Activated T-cell treated with anti-CD3 and anti-CD28 coated beads, Interleukin-2, amount 50 U/mL, for 24 hours (primary cell): ENCODE measurements around the gene NOXO1.

Experiments used
- DNase-seq: peaks from one replicate; pipeline ENCODE4 v3.0.0-alpha.2; 2020
- H3K27ac Mint-ChIP-seq: 2 replicates; pipeline ENCODE4 v1.8.0; 2020; ENCODE audit warnings: mild to moderate bottlenecking, mixed read lengths
- H3K27me3 Mint-ChIP-seq: 2 replicates; pipeline ENCODE4 v1.8.0; 2020; ENCODE audit warnings: mixed read lengths
- H3K36me3 Mint-ChIP-seq: 2 replicates; pipeline ENCODE4 v1.8.0; 2020; ENCODE audit warnings: low read depth, mixed read lengths
- H3K4me1 Mint-ChIP-seq: 2 replicates; pipeline ENCODE4 v1.8.0; 2020; ENCODE audit warnings: low read depth, mixed read lengths
- H3K4me3 Mint-ChIP-seq: 2 replicates; pipeline ENCODE4 v1.8.0; 2020; ENCODE audit warnings: mild to moderate bottlenecking, moderate library complexity, mixed read lengths
- H3K9me3 Mint-ChIP-seq: 2 replicates; pipeline ENCODE4 v1.8.0; 2020; ENCODE audit warnings: mixed read lengths

The NOXO1 gene

DNA sequence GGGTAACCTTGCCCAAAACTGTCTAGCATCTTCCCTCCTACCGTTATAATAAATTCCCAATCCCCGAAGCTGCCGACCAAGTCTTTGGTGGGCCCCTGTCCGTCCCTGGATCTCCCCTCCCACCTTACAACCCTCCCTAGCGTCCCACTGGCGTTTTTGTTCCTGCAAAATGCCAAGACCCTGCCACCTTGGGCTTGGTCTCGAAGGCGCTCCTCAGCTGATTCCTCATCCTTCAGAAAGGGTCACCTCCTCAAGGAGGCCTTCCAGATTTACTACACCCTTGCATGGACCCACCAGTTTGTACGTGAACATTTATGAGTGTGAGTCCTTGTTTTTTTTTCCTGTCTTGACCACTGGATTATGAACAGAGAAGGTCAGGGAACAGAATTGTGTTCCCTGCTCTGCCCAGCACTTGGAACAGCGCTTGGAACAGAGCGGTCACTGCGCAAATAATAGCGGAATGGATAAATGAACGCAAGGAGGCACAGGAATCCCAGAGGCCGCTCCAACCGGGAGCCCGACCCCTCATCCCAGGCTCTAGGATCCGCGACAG lies 1.8 kb upstream of the NOXO1 start:
- Mint-ChIP-seq H3K9me3 (no peaks in the 10 kb centered on the region), H3K4me1 (peaks cover 20% of the 10 kb centered on the region), H3K36me3 (peaks cover 33% of the 10 kb centered on the region), H3K27ac (no peak overlapping the region), H3K4me3 (peak overlapping the region; percentile 70), H3K27me3 (peaks cover 43% of the 10 kb centered on the region)
- DNase-seq = no peak

DNA sequence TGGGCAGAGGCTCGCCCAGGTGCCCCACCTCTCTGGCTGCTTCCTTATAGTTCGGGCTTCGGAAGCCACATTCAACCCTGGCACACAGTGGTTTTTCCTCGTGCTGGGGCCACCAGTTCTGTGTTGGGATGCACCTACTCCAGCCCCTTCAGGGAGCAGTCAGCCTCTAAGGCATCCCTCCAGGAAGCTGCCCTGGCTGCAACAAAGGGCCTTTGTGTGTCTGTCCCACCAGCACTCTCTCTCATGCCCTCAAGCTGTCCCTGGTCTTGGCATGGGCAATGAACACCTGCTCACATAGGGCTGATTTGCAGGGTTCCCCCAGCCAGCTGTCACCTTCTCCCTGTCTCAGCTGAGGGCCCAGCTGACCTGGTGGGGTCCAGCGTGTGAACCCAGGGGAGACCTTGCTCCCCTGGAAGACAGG lies 754 bp upstream of the NOXO1 start:
- Mint-ChIP-seq H3K36me3 (peaks cover 43% of the 10 kb centered on the region), H3K27me3 (peaks cover 39% of the 10 kb centered on the region), H3K9me3 (no peaks in the 10 kb centered on the region), H3K27ac (no peak overlapping the region), H3K4me3 (no peak overlapping the region), H3K4me1 (peaks cover 20% of the 10 kb centered on the region)
- no peak for DNase-seq

DNA sequence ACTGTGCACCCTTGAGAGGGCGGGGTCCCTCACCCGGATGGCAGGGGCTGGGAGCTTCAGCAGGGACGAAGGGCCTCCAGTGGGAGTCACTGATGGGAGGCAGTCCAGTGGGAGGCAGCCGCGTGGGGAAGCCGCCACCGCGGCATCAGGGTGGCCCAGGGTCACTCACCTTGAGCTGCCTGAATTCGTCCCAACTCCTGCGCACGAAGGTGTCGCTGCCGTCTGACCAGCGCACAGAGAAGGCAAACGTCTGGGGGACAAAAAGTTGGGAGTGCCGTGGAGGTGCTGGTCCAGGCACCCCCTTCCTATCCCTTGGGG lies 540 bp downstream of the NOXO1 start:
- Mint-ChIP-seq H3K27me3 (peaks cover 39% of the 10 kb centered on the region), H3K4me3 (no peak overlapping the region), H3K4me1 (peaks cover 20% of the 10 kb centered on the region), H3K9me3 (no peaks in the 10 kb centered on the region), H3K36me3 (peaks cover 43% of the 10 kb centered on the region), H3K27ac (no peak overlapping the region)
- no peak for DNase-seq

DNA sequence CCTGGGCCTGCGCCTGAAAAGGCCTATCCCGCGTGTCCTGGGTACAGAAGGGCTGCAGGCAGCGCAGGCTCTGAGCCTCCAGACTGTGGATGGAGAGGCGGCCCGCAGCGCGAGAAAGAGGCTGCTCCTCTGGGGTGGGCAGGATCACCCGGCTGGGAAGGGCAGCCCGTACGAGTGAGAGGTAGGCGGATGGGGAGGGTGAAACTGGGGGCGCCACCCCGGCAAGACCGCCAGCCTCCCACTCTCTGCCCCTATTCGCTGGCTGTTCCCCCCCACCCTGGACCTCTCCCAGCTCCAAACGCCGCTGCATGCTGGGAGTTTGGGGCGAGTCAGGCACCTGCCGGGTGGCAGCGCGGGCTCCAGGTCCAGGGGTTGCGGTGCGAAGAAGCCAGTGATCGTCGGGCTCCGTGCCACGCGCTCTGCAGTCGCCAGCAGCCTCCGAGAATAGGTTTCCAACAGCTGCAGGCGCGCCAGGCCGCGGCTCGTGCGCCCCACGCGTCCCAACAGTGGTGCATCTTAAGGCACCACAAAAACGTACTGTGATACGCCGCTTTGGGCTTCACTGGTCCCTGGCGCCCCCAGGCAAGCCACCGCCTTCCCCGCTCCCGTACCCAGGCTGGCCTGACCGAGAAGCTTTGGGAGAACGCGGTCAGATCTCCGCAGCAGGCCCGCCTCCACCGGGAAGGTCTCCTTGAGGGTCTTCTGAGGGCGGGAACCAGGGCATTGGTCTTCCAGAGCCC lies 1.1 kb downstream of the NOXO1 start:
- DNase-seq = peak; percentile 57
- Mint-ChIP-seq H3K4me1 (peaks cover 15% of the 10 kb centered on the region), H3K27me3 (peaks cover 39% of the 10 kb centered on the region), H3K9me3 (no peaks in the 10 kb centered on the region), H3K4me3 (no peak overlapping the region), H3K27ac (no peak overlapping the region), H3K36me3 (peaks cover 43% of the 10 kb centered on the region)

DNA sequence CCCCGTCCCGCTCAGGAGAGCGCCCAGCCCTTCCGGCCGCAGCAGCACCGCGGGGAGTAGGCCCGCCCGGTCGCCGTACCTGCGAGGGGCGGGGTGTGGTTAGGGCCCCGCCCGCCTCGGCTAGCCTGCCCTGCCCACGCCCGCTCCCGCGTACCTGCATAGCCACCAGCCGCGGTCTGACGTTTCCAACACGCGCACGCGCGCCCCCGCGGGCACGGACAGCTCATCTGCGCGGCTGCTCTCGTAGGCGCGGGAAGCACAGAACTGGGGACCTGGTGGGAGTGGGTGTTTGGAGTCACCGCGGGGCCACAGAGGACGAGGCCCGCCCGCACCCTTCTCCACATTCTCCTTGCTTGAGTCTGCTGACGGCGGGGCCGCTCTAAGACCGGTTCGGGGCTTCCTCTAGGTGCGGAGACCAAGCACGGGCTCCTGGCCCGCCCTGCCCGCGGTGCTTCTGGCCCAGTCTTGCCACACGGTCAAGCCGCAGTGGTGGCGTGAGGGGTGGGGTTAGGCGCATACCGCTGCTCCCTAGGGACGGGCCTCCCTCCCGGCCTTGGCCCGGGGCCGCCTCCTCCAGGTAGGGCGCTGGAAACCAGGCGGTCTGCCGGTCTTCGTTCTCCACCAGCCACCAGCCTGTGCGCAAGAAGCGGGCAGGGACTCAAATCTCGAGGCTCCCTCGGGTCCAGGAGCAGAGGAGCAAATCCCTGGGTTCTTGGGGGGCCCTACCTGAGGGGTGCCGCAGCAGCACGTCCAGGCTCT lies 1.8 kb downstream of the NOXO1 start:
- H3K36me3 Mint-ChIP-seq = peaks cover 44% of the 10 kb centered on the region
- H3K27ac Mint-ChIP-seq = no peak overlapping the region
- H3K4me3 Mint-ChIP-seq = no peak overlapping the region
- DNase-seq = peak; percentile 69
- peaks cover 9% of the 10 kb centered on the region for H3K4me1 Mint-ChIP-seq
- no peaks in the 10 kb centered on the region for H3K9me3 Mint-ChIP-seq
- H3K27me3 Mint-ChIP-seq = peaks cover 39% of the 10 kb centered on the region

DNA sequence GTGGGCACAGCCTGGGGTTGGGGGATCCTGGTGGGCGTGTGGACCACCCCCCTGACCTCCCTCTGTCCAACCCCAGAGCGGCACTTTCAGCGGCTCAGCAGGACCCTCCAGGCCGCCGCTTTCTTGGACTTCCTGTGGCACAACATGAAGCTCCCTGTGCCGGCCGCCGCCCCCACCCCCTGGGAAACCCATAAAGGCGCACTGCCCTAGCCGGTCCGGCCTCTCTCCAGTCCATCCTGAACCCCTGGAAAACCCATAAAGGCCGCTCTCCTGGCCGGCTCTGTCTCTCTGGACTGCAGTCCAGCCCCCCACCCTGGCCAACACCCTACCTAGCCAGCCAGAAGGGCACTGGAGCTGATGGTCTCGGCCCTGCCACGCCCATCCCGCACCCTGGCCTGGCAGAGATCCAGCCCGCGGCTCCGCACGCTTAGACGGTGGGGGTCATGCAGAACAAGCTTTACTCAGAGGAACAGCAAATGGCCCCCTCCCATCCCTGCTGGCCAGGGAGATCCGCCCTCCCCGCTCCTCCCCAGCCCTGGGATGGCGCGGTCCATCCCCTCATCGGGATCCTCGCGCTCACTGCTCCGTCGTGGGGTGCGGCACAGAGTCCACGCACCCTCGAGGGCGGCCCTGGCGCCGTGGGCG lies 2.7 kb downstream of the NOXO1 start:
- Mint-ChIP-seq H3K4me1 (peaks cover 9% of the 10 kb centered on the region), H3K36me3 (peaks cover 51% of the 10 kb centered on the region), H3K9me3 (no peaks in the 10 kb centered on the region), H3K4me3 (no peak overlapping the region), H3K27me3 (peaks cover 39% of the 10 kb centered on the region), H3K27ac (no peak overlapping the region)
- DNase-seq = no peak

DNA sequence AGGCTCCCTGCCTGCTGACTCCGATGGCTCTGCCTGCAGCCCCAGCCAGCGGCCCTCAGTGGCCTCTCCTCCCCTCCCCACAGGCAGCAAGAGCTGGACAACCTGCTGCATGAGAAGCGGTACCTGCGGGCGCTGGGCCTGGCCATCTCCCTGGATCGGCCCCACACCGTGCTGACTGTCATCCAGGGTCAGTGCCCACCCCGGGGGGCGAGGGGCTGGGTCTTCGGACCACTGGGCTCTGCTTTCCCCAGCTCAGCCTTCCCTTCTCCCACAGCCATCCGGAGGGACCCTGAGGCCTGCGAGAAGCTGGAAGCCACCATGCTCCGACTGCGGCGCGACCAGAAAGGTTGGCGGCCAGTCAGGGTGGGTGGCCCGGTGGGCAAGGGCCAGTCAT lies 3.4 kb downstream of the NOXO1 start:
- Mint-ChIP-seq H3K9me3 (no peaks in the 10 kb centered on the region), H3K36me3 (peaks cover 58% of the 10 kb centered on the region), H3K4me3 (no peak overlapping the region), H3K4me1 (peaks cover 12% of the 10 kb centered on the region), H3K27me3 (peaks cover 34% of the 10 kb centered on the region), H3K27ac (no peak overlapping the region)
- DNase-seq = no peak

DNA sequence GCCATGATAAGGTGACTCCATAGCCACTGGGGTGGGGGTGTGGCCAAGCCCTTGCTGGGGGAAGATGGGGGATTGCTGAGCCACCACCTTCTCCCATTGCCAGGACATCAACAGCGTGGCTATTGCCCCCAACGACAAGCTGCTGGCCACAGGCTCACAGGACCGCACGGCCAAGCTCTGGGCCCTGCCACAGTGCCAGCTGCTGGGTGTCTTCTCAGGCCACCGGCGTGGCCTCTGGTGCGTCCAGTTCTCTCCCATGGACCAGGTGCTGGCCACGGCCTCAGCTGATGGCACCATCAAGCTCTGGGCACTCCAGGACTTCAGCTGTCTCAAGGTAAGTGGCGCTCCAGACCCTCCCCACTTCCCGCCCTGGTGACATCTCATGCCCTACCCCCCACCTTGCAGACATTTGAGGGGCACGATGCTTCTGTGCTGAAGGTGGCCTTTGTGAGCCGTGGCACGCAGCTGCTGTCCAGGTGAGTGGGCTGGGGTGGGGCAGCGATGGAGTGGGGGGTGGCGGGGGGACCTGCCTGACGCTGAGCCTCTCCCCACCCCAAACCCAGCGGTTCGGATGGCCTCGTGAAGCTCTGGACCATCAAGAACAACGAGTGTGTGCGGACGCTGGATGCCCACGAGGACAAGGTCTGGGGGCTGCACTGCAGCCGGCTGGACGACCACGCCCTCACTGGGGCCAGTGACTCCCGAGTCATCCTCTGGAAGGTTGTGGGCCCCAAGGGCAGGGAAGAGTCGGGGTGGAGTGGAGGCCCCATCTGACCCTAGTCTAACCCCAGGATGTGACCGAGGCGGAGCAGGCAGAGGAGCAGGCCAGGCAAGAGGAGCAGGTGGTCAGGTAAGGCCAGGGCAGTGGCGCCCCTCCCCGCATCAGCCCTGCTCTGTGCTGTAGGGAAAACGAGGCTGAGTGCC lies 4.1 kb downstream of the NOXO1 start:
- no peak for DNase-seq
- no peak overlapping the region for H3K4me3 Mint-ChIP-seq
- H3K4me1 Mint-ChIP-seq = peaks cover 16% of the 10 kb centered on the region
- H3K36me3 Mint-ChIP-seq = peaks cover 63% of the 10 kb centered on the region
- H3K9me3 Mint-ChIP-seq = no peaks in the 10 kb centered on the region
- no peak overlapping the region for H3K27ac Mint-ChIP-seq
- peaks cover 28% of the 10 kb centered on the region for H3K27me3 Mint-ChIP-seq

DNA sequence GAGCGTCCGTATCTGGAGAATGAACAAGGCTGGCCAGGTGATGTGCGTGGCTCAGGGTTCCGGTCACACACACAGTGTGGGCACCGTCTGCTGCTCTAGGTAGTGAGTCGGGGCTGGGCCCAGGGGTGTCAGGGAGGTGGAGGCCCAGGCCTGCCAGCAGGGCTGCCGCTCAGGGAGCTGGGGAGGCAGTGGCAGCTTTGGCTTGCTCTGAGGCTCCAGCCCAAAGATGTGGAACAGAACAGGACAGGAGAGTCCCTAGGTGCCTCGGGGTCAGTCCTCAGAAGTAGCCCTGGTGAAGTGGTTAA lies 5.1 kb downstream of the NOXO1 start:
- no peak overlapping the region for H3K4me3 Mint-ChIP-seq
- H3K4me1 Mint-ChIP-seq = peaks cover 20% of the 10 kb centered on the region
- DNase-seq = no peak
- peaks cover 17% of the 10 kb centered on the region for H3K27me3 Mint-ChIP-seq
- peaks cover 73% of the 10 kb centered on the region for H3K36me3 Mint-ChIP-seq
- no peaks in the 10 kb centered on the region for H3K9me3 Mint-ChIP-seq
- no peak overlapping the region for H3K27ac Mint-ChIP-seq

DNA sequence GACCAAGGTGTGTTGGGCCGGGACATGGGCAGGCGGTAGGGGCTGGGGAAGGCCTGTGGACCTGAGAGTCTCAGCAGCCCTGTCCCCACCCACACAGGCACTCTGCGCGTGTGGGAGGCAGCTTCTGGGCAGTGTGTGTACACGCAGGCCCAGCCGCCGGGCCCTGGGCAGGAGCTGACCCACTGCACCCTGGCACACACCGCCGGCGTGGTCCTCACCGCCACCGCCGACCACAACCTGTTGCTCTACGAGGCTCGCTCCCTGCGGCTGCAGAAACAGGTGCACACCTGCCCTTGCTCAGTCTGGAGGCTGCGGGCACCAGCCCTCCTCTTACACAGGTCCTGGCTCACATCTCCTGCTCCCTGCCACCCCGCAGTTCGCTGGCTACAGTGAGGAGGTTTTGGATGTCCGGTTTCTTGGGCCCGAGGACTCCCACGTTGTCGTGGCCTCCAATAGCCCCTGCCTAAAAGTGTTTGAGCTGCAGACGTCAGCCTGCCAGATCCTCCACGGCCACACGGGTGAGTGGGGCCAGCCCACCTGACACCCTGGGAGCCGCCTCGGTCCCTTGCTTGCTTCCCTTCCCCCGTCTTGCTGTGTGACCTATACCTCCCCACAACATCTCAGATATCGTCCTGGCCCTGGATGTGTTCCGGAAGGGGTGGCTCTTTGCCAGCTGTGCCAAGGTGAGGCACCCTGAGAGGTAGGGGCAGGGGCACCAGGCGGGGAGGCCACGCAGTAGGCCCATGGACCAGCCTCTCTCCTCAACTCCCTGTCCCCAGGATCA lies 5.6 kb downstream of the NOXO1 start:
- H3K9me3 Mint-ChIP-seq = no peaks in the 10 kb centered on the region
- no peak for DNase-seq
- peaks cover 25% of the 10 kb centered on the region for H3K4me1 Mint-ChIP-seq
- peaks cover 73% of the 10 kb centered on the region for H3K36me3 Mint-ChIP-seq
- H3K27me3 Mint-ChIP-seq = peaks cover 12% of the 10 kb centered on the region
- H3K4me3 Mint-ChIP-seq = no peak overlapping the region
- H3K27ac Mint-ChIP-seq = no peak overlapping the region

DNA sequence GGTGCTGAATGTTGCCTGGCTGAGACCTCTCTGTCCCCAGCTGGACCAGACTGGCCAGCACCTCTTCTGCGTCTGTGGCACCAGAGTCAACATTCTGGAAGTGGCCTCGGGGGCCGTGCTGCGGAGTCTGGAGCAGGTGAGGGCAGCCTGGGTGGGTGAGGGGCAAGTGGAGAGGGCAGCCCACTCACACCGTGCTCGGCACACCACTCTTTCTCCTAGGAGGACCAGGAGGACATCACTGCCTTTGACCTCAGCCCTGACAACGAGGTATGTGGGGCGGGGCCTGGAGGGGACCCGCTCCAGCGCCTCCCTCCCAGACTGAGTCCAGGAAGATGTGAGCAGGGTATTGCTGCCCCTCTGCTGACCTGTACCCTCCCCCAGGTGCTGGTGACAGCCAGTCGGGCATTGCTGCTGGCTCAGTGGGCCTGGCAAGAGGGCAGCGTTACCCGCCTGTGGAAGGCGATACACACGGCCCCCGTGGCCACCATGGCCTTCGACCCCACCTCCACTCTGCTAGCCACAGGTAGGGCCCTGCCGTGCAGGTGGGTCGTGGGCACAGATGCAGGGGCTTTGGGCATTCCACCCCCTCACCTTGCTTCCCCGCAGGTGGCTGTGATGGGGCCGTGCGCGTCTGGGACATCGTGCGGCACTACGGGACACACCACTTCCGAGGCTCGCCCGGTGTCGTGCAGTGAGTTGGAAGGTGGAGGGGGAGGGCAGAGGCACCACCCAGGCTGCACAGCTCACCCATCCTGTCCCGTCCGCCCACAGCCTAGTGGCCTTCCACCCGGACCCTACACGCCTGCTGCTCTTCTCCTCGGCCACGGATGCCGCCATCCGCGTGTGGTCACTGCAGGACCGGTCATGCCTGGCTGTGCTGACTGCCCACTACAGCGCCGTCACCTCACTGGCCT lies 6.9 kb downstream of the NOXO1 start:
- peaks cover 74% of the 10 kb centered on the region for H3K36me3 Mint-ChIP-seq
- no peak overlapping the region for H3K4me3 Mint-ChIP-seq
- H3K27me3 Mint-ChIP-seq = peaks cover 1% of the 10 kb centered on the region
- H3K4me1 Mint-ChIP-seq = peaks cover 26% of the 10 kb centered on the region
- H3K27ac Mint-ChIP-seq = no peak overlapping the region
- H3K9me3 Mint-ChIP-seq = no peaks in the 10 kb centered on the region
- DNase-seq = no peak

DNA sequence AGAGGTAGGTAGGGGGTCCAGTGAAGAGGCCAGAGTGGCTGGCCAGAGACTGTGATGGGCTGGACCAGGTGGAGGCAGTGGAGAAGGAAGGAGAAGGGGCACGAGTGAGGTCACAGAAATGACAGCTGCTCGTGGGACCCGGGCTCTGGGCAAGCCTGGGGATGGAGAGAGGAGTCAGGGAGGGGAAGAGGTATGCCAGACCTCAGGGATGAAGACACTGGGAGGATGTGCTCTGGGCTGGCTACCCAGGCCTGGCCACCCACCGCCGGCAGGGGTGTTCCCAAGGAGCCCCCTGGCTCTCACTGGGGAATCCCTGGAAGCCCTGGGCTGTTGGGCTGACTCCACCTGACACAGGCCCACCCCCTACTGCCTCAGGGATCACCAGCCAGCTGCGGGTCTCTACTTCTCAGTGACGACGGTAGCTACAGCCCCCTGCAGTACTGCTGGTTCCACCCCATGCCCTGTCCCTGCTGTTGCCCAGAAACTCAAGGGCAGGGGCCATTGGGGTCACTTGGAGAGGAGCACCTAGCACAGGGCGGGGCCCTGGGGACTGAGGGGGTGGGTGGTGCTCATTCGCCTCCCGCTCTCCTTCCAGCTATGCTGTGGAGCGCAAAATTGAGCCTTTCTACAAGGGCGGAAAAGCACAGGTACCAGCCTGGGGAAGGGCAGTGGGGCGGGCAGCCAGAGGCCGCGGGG lies 7.7 kb downstream of the NOXO1 start:
- H3K27ac Mint-ChIP-seq = no peak overlapping the region
- H3K27me3 Mint-ChIP-seq = no peaks in the 10 kb centered on the region
- peak overlapping the region; percentile 95 for H3K4me3 Mint-ChIP-seq
- DNase-seq = no peak
- H3K36me3 Mint-ChIP-seq = peaks cover 71% of the 10 kb centered on the region
- no peaks in the 10 kb centered on the region for H3K9me3 Mint-ChIP-seq
- peaks cover 25% of the 10 kb centered on the region for H3K4me1 Mint-ChIP-seq
